ENCODE measurements around the gene CACNG7.

DNA sequence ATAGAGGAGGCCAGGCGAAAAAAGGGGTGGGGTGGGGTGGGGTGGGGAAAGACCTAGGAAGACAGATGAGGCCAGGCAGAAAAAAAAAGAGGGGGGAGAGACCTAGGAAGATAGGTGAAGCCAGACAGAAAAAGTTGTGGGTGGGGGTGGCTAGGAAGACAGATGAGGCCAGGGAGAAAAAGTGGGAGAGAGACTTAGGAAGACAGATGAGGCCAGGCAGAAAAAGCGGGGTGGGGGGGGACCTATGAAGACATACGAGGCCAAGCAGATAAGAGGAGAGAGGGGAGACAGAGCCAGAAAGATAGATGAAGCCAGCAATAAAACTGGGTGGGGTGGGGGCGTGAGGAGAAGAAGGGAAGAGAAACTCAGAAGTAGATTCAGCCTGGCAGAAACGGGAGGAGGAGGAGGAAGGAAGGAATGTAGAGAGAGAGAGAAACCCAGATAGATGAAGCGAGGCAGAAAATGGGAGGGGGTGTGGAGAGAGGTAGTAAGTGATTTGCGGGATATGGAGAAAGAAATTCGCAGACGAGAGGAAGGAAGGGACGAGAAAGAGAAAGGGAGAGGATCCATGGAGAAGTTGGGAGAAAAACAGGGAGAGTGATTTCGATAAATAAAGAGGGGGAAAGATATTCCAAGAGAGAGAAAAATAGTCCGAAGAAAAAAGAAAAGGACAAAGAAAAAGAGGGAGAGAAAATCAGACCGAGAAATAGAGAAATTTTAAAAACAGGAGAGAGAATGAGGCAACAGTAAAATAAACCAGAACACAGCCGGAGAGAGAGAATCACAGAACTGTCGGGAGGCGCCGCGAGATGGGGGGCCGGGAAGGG lies 70.1 kb downstream of the CACNG7 start:
- TF ChIP-seq, protein P1, sequence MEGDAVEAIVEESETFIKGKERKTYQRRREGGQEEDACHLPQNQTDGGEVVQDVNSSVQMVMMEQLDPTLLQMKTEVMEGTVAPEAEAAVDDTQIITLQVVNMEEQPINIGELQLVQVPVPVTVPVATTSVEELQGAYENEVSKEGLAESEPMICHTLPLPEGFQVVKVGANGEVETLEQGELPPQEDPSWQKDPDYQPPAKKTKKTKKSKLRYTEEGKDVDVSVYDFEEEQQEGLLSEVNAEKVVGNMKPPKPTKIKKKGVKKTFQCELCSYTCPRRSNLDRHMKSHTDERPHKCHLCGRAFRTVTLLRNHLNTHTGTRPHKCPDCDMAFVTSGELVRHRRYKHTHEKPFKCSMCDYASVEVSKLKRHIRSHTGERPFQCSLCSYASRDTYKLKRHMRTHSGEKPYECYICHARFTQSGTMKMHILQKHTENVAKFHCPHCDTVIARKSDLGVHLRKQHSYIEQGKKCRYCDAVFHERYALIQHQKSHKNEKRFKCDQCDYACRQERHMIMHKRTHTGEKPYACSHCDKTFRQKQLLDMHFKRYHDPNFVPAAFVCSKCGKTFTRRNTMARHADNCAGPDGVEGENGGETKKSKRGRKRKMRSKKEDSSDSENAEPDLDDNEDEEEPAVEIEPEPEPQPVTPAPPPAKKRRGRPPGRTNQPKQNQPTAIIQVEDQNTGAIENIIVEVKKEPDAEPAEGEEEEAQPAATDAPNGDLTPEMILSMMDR (conservative IDR thresholded peaks at IDR 0.05; ENCODE audit: low read length) = no peak
- TF ChIP-seq EZH2phosphoT487 (IDR thresholded peaks at IDR 0.05; ENCODE audit: borderline replicate concordance, low read depth, low read length) = no peak

Measured in OCI-LY7 (cell line).